Raji (cell line): Measurements from ENCODE around the gene CTDNEP1.

Source experiments
- POLR2A ChIP-seq: IDR thresholded peaks from 2 replicates; pipeline ENCODE4 v1.6.1; 2011; ENCODE audit warnings: low read depth, low read length, control low read depth; ENCODE audit not compliant: insufficient read depth

CTDNEP1 gene

DNA sequence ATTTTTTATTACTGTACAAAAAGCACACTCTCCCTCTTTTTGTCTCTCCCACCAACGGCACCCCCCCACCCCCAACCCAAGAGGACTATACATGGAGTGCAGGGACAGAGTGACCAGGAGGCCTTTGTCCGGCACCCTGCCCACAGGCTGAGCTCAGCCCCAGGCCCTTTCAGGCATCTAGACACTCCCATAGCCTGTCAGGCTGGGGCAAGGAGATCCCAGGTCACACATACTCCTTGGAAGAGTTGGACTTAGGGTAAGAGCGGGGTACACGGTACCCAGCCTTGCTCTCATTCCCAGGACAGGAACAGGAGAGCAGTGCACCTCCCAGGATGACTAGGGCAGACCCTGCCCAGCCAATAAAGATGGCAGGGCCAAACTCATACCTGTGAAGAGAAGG lies 8.6 kb upstream of the CTDNEP1 start:
- no peak for TF ChIP-seq POLR2A

DNA sequence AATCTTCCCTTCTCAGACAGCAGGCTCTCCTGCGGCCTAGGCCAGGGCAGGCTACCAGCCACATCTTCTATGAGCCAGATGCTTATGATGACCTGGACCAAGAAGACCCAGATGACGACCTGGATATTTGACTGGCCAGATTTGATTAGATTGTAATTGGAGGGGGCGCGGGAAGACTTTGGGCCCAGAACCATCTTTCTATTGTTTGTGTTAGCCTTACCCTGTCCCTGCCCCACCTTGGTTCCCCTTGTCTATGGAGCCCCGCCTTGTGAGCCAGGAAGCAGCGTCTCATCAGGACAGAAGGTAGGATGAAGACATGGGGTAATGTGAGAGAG lies 8.0 kb upstream of the CTDNEP1 start:
- TF ChIP-seq POLR2A: no peak

DNA sequence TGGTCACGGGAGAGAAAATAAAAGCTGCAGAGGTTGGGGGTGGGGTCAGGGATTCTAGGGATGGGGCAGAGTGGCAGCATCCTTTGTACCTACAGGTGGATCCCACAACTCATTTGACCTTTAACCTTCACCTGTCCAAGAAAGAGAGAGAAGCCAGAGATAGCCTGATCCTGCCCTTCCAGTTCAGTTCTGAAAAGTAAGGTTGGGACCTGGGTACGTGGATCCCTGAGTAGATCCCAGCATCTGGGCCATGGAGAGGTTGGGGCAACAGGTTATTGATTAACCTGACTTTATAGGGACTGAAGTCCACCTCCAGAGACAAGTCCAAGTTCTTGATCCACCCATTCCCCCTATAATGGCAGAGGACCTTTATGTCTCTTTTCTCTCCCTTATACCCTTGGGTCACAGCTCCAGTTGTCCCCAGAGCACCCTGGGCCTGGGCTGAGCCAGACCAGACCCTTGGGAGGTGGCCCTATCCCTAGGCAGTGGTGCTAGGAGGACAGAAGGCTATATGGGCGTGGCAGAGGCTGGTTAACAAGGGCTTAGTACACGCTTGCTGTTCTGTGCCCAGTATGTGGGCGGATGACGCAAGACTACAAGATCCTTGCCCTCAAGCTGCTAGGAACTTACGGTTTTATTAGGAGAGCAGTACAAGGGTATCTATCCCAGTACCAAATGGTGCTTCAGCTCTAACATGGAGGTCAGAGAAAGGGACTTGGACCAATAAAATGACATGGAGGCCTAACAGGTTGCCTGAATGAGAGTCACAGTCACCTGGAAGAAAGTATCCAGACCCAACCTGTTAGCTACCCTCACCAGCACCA lies 7.4 kb upstream of the CTDNEP1 start:
- no peak for TF ChIP-seq POLR2A

DNA sequence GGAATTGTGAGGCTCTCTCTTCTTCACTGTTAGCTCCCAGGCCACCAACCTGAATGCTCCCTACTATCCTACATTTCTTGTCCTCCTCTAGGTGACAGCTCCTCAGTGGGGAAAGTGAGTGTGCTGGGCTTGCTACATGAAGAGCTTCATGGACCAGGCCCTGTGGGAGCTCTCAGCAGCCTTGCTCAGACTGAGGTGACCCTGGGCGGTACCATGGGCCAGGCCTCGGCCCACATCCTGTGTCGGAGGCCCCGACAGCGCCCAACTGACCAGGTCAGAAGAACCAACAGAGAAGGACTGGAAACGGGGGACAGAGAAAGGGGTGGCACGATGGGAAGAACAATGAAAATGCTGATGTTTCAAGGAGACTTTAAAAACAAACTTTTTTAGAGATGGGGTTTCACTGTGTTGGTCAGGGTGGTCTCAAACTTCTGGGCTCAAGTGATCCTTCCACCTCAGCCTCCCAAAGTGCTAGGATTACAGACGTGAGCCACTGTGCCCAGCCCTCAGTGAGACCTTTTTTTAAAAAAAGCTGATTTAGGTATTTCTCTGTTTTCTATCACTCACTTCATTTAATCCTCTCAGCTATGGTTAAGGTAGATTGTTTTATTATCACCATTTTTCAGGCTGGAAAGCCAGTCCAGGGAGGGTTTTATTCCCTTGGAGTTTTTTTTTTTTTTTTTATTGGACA lies 5.4 kb upstream of the CTDNEP1 start:
- no peak for TF ChIP-seq POLR2A

DNA sequence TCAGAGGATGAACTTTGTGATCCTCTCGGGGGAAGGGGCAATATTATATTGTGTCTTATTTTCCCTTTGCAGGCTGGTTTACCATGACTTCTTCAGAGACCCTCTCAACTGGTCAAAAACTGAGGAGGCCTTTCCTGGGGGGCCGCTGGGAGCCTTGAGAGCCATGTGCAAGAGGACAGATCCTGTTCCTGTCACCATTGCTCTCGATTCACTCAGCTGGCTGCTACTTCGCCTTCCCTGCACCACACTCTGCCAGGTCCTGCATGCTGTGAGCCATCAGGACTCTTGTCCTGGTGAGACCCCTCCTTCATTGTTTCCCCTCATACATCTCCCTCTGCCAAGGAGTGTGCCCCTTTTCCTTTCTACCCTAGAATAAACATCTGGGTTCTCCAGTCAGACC lies 3.0 kb upstream of the CTDNEP1 start:
- no peak for TF ChIP-seq POLR2A

DNA sequence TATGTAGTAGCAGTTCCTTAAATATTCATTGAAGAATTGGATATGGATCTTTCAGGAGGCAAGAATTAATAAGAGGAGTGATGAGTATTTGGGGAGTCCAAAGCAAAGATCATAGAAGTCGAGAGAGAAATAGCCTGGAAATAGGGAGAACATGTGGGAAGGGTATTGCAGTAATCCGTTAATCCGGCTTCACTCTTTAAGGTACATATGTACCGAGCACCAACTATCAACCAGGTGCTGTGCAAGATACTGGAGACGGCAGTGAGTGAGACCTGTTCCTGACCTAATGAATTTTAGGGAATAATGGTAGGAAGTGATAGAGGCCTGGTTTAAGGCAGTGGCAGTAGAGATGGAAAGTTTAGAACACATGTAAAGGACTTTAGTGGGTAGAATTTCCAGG lies 1.5 kb upstream of the CTDNEP1 start:
- no peak for TF ChIP-seq POLR2A

DNA sequence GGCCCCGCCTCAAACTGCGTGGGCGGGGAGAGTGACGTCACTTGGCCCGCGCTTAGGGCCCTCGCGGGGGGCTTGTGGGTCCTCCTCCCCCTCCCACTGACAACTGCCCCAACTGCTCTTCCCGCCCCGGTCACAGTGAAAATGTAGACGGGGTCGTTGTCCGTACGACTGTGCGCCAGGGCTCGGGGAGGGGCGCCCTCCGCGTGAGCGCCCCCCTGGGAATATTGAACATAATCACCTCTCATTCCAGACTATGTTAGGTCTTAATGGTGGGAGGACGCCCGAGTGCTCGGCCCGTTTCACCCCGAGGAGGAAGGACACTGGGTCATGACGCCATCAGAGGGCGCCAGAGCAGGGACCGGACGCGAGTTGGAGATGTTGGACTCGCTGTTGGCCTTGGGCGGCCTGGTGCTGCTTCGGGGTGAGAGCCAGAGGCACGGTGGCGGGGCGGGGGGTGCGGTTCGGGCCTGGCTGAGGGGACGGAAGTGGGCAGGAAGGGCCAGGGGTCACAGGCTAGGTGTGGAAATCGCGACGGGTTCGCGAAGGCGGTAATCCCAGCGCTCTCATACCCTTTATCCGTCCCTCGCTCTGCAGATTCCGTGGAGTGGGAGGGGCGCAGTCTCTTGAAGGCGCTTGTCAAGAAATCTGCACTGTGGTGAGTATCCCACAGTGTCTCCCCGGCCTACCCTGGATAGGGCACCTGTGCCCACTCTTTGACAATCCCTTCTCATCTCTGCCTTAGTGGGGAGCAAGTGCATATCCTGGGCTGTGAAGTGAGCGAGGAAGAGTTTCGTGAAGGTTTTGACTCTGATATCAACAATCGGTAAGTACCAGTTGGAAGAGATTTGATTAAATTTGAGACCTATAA lies 876 bp upstream of the CTDNEP1 start, which contains the start of gene ELP5:
Gene ELP5, plus strand, starts transcription at position 40 of the 868 bp plus-strand sequence. Its CDS starts 336 bp downstream, at position 376.
- TF ChIP-seq POLR2A: peak; percentile 92

DNA sequence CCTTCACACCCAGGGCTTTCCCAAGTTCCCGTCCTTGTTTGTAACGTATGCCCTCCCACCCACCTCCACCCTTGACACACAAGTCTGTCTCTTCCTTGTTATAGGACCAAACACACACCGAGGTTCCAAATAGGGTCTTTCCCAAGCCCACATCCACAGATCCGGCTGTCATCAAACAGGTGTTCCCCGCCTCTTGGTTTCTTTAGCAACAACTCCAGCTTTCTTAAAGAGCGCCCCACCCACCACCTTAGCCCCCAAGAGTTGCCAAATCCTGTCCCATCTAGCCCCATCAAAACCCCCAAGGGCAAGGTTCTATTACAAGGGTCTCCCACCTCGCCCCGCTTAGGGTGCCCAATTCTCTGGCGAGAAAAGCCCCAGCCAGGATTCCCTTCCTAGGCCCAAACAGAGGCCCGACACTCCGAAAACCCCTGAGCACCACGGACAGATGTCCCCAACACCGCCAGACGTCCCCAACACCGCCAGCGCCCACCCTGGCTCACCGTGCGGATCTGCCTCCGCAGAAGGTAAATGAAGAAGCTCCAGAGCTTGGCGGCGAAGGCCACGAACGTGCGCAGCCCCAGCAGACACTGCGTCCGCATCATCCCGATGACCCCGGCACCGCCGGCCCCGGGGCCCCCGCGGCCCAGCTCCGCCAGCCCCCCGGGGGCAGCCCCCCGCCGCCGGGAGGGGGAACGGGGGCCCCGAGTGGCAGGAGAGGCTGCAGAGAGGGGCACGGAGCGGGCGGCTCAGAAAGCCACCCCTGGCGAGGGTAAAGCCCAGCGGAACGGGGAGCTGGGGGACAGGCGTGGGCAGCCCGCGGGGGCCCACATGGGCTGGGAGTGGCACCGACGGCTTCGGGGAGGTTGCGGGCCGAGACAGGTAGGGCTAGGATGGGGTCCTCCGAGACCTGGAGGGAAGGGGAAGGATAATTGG lies 573 bp downstream of the CTDNEP1 start:
- TF ChIP-seq POLR2A: no peak

DNA sequence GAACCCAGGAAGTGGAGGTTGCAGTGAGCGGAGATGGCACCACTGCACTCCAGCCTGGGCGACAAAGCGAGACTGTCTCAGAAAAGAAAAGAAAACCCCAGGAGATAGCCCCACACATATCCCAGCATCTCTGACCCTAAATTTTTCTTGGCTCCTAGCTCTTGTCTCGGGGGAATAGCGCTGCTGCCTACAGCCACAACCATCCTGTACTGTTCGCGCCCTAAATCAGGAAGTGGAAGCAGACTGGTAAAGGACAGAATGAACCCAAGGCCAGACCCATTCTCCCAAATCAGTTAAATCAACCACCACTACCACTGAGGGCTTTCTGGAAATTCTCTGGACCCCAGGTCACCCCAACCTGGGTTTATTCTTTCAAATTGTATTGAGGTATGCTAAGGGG lies 1.7 kb downstream of the CTDNEP1 start:
- TF ChIP-seq POLR2A: no peak

DNA sequence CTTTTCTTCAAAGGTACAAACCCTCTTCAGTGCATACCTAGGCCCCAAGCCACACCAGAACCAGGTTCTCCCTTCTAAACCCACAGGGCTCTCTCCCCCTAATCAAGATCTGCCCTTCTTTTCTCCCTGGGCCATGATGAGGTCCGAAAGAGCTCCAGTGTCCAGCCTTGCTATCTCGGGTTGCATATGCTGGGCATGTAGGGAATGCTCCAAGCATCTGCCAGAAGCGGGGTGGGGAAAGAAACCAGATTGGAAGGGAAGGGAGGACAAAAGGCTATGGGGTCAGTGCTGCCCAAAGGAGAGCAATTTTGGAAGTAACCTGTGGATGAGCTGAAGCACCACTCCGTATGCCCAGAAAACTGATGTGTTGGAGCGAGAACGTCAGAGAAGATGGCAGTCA lies 2.3 kb downstream of the CTDNEP1 start:
- no peak for TF ChIP-seq POLR2A

DNA sequence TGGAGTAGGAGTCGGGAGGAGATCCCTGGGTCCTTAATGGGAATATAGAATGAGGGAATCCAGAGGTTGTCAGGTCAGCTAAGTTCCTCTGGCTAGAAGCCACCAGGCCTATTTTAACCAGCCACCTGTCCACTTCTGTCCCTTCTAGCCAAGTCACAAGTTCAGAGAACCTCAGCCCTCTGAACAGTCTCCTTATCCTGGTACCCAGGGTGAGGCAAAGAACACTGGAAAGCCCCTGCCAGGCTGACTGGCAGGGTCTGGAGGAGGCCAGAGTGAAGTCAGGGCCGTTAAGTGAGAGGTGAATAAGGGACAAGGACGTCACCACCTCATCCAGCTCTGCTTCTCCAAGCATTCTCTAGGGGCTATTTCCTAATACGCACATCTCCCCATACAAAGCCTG lies 2.7 kb downstream of the CTDNEP1 start:
- TF ChIP-seq POLR2A: no peak

DNA sequence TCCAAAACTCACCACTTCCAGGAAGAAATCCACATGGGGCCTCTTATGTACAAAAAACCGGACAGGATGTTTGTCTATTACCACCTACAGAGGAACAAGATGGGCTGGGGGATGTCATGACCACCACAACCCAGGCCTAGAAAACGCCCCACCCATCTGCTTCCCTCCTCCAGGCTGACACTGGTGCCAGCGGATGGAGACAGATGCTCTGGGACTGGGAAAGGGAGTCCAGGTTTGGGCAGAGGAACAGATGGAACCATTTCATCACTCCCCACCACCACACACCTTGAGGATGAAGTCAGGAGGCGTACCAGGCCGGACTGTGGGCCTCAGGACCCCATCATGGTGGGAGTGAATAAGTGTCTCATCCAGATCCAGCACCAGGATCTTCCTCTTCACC lies 4.8 kb downstream of the CTDNEP1 start:
- no peak for TF ChIP-seq POLR2A

DNA sequence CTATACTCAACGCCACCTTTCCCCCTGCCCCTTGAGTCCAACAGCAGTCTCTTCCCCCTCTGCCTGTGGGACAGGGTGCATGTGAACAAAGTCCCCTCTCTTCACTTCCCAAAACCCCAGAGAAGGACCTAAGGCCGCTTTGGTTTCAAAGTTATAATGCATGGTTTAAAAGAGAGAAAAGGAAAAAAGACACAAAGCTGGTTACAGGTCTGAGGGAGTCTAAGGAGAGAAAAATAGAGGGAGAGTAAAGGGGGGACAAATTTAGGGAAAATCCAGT lies 8.1 kb downstream of the CTDNEP1 start:
- TF ChIP-seq POLR2A: no peak

DNA sequence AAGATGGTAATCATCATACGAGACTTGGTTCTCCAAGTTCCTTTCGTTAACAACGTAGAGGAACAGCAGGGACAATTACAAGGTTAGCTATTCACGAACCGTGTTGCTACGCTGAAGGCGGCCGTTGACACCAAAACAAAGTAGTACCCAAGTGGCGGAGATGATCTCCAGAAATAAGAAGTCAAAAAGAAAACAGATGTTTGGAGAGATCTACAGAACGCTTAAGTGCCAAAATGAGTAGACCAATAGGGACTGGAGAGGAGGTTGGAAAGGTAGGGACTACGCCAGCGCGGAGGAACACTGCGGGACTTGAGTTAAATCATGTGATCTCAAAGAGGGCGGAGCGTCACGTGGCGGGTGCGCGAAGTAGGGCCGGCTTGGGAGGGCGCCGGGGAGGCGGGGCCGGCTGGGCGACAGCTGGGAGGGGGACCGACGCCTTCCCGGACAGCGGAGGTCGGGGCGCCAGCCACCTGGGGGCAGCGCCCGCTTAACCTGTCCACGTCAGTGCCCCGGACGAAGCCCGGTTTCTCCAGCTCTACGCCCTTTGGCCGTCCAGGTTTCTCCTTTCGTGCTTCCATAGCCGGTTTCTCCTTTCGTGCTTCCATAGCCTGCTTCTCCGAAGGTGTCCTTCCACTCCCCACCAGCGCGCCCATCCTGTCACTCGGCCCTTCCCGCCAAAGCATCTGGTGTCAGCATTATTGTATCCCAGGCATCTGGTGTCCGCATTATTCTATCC lies 8.6 kb downstream of the CTDNEP1 start:
- 0 out of 2 replicates have a peak, but pooled peaks have one; percentile 17 for TF ChIP-seq POLR2A
